ENCODE results near the gene MYT1. TPM values are rescaled to one million over a fixed set of nuclear protein-coding genes. Genes with fewer than 3 reads are reported as not detected.

The MYT1 gene
- total RNA-seq, 4 donors from 2014 or later = 0.16 to 0.55 TPM; not detected in 2

DNA sequence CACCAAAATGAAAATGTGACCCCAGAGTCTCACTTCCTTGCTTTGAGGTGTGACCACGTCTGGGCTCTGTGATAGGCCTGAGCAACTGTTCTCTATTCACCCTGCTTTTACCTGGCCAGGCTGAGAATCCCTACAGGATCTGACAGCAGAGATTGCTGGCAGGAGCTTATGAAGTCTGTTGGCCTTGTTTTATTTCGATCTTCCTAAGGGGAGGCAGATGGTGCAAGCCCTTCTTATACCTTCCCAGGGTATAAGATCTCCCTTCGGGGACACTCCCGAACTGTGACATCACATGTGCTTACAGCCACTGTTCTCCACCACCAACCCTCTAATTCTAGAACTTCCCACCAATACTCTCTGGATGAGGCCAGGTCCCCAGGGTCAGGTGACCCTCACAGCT lies 26.8 kb downstream of the MYT1 start:
- no peak for TF ChIP-seq EP300 (IDR thresholded peaks at IDR 0.05; ENCODE audit: low read depth)
- no peak for TF ChIP-seq POLR2AphosphoS5 (IDR thresholded peaks at IDR 0.05)
- no peak for TF ChIP-seq POLR2A (IDR thresholded peaks at IDR 0.05)
- no peak for TF ChIP-seq CTCF (IDR thresholded peaks at IDR 0.05)
- no peak overlapping the region for H3K4me3 ChIP-seq
- H3K9me3 ChIP-seq = no peaks in the 10 kb centered on the region
- in situ Hi-C loops (cut with MboI; ENCODE audit: low pct_ligation_motif_present in 1 of 4, low pct_unique_long_range_greater_than_20kb in 1 of 4, low sequenced_read_pairs in 3 of 4) = no loop called here
- intact Hi-C loops (cut with DNase I; ENCODE audit: low total_unique reads) = no loop called here
- WGBS, 2 donors (ENCODE audit: low coverage in 1 of 2) = 60 to 84% methylated on average over 1 to 4 of the region's 4 CpGs
- DNase-seq = no peak
- no peak overlapping the region for H3K27ac ChIP-seq
- peaks cover 3% of the 10 kb centered on the region for H3K27me3 ChIP-seq
- no peaks in the 10 kb centered on the region for H3K36me3 ChIP-seq
- H3K4me1 ChIP-seq = peaks cover 0 to 2% (median 0%) of the 10 kb centered on the region in 4 donors

DNA sequence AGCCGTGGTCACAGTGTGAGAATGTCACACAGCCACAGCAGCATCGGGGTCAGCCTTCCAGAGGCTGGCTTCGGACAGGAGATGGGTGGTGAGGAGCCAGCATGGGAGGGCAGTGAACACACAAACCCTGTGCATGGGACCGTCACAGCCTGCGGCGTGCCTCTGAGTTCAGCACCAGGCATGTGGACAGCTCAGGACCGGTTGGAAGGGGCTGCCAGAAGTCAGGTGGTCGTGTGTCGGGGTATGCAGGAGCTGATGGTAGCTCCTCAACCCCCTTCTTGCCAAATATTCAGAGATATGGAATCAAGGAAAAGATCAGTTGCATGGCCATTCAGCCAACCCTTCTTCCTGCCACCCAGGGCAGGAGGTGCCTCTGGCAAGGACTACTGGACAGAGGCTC lies 28.2 kb downstream of the MYT1 start:
- no peak overlapping the region for H3K4me3 ChIP-seq
- no peak overlapping the region for H3K27ac ChIP-seq
- H3K27me3 ChIP-seq = peaks cover 3% of the 10 kb centered on the region
- in situ Hi-C loops (cut with MboI; ENCODE audit: low pct_ligation_motif_present in 1 of 4, low pct_unique_long_range_greater_than_20kb in 1 of 4, low sequenced_read_pairs in 3 of 4) (no loop called here), intact Hi-C loops (cut with DNase I; ENCODE audit: low total_unique reads) (no loop called here)
- no peak for TF ChIP-seq CTCF (IDR thresholded peaks at IDR 0.05)
- no peak for TF ChIP-seq EP300 (IDR thresholded peaks at IDR 0.05; ENCODE audit: low read depth)
- TF ChIP-seq POLR2AphosphoS5 (IDR thresholded peaks at IDR 0.05) = no peak
- TF ChIP-seq POLR2A (IDR thresholded peaks at IDR 0.05) = no peak
- 60 to 78% methylated on average over 3 to 9 of the region's 9 CpGs for WGBS, 2 donors (ENCODE audit: low coverage in 1 of 2)
- H3K4me1 ChIP-seq = peaks cover 0 to 2% (median 0%) of the 10 kb centered on the region in 4 donors
- H3K36me3 ChIP-seq = no peaks in the 10 kb centered on the region
- no peaks in the 10 kb centered on the region for H3K9me3 ChIP-seq
- no peak for DNase-seq

GRCh38 chr20:64193058-64193457 lies 28.8 kb downstream of the MYT1 start:
- TF ChIP-seq EP300 (IDR thresholded peaks at IDR 0.05; ENCODE audit: low read depth) (no peak), POLR2AphosphoS5 (IDR thresholded peaks at IDR 0.05) (no peak), POLR2A (IDR thresholded peaks at IDR 0.05) (no peak), CTCF (IDR thresholded peaks at IDR 0.05) (no peak)
- Histone ChIP-seq H3K9me3 (no peaks in the 10 kb centered on the region), H3K4me3 (no peak overlapping the region), H3K4me1 (peaks cover 0 to 2% (median 0%) of the 10 kb centered on the region in 4 donors), H3K36me3 (no peaks in the 10 kb centered on the region), H3K27ac (no peak overlapping the region), H3K27me3 (peaks cover 3% of the 10 kb centered on the region)
- DNase-seq = no peak
- intact Hi-C loops (cut with DNase I; ENCODE audit: low total_unique reads) = no loop called here
- WGBS, 2 donors (ENCODE audit: low coverage in 1 of 2) = 70% methylated on average over 3 of the region's 3 CpGs; no CpG with 5 or more reads in 1 of the 2 donors
- in situ Hi-C loops (cut with MboI; ENCODE audit: low pct_ligation_motif_present in 1 of 4, low pct_unique_long_range_greater_than_20kb in 1 of 4, low sequenced_read_pairs in 3 of 4) = no loop called here

- no peaks in the 10 kb centered on the region for H3K36me3 ChIP-seq
- TF ChIP-seq EP300 (IDR thresholded peaks at IDR 0.05; ENCODE audit: low read depth) (no peak), CTCF (IDR thresholded peaks at IDR 0.05) (no peak), POLR2AphosphoS5 (IDR thresholded peaks at IDR 0.05) (no peak), POLR2A (IDR thresholded peaks at IDR 0.05) (no peak)
- H3K9me3 ChIP-seq = no peaks in the 10 kb centered on the region
- in situ Hi-C loops (cut with MboI; ENCODE audit: low pct_ligation_motif_present in 1 of 4, low pct_unique_long_range_greater_than_20kb in 1 of 4, low sequenced_read_pairs in 3 of 4) = no loop called here
- no peak overlapping the region for H3K4me3 ChIP-seq
- peaks cover 3% of the 10 kb centered on the region for H3K27me3 ChIP-seq
- DNase-seq = no peak
- intact Hi-C loops (cut with DNase I; ENCODE audit: low total_unique reads) = no loop called here
- H3K4me1 ChIP-seq = peaks cover 0 to 2% (median 0%) of the 10 kb centered on the region in 4 donors
- H3K27ac ChIP-seq = no peak overlapping the region
Observed at GRCh38 chr20:64194269-64194668, 30.0 kb downstream of the MYT1 start.
